Tongue (tissue), 2 donors: Measurements from ENCODE around the gene RNF144A. TPM values are rescaled to one million over a fixed set of nuclear protein-coding genes. Genes with fewer than 3 reads are reported as not detected.

Experiments used
- DNase-seq: peaks from one replicate; pipeline ENCODE4 v3.0.0-alpha.2; 2015
- total RNA-seq: library from RNA; depleted of rRNA; stranded (reverse); fragments of >200 nt; gene quantifications from one replicate; pipeline ENCODE4 v1.2.3, GENCODE V29; 2014

RNF144A gene
- total RNA-seq, 1 donor from 2014 or later, result 25.5 TPM

DNA sequence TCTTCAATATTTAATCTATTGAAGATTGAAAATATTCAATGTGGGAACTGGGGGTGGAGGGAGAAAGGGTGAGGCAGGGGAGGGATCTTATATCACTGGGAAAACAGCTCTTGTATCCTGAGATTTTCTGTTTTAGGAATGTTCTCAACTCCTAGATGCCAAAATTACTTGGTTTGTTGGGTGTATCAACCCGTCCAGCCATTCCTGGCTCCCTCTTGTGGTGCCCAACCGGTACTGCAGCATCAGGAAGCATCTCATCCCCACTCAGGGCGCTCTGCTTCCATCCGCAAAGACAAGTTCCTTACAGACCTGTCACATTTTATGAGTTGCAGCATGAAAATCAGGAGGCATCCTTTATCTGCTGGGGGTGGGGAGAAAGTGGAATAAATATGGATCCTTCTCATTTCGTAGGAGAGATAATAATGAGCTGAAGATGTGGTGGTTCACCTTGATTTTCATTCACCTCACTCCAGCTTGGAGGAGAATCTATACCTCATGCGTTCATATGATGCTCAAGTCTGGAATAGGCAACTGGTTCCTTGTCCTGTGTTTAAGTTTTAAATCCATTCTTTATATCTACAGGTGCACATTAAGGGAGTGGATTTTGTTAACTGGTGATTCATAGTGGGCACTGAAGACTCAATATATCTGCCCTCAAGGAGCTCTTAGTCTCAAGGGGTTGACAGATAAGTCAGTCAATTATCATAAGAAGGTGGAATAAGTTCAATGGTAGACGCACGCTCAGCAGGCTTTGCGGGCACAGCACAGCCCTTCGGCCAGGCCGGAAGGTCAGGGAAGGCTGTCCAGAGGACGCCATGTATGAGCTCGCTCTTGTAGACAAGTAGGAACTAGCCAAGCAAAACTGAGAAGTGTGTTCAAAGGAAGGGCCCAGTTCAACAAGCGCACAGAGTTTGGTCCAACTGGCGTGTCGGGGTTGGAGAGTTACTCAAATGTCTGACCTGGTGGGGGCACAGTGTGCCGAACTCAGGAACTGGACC is 127.3 kb downstream of the RNF144A start:
- DNase-seq, result peak; percentile 79

DNA sequence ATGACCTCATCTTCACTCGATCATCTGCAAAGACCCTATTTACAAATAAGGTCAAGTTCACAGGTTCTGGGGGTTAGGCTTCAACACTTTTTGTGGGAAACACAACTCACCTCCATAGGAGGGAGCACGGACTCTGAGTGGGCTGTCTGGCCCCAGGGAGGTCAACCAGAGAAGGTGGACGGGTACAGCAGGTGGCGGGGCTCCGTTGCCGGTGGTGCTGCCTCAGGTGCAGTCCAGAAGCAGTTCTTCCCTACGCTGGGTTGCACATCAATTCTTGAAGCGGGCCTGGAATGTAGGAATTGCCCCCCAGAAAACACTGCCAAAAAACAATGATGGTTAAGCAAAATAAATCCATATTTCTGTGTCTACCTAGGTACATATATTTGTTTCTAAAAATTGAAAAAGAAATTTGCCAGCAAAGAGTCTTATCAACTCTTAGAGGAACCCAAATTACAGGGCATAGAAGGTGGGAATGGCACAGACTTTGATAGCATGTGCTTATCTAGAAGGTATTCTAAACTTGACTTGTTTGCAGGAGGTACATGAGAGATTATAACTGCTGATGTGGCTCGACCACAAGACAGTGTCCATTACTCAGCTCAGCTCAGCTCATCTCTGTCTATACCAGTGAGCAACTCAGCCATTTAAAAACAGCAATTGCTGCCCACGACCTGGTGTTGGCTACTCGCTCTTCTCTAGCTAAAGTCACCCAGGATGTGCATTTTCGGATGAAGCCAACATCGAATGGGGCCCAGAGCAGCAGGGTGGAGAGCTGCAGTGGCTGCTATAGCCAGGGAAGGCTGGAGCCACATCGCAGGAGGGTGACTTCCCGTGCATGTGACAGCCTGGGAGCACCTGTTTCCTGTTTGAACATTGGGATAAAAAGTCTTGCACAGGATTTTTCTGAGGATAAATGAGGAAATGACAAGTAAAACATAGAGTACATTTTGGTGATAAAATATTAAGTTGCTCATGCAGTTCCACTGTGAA is 128.7 kb downstream of the RNF144A start:
- DNase-seq, result no peak

DNA sequence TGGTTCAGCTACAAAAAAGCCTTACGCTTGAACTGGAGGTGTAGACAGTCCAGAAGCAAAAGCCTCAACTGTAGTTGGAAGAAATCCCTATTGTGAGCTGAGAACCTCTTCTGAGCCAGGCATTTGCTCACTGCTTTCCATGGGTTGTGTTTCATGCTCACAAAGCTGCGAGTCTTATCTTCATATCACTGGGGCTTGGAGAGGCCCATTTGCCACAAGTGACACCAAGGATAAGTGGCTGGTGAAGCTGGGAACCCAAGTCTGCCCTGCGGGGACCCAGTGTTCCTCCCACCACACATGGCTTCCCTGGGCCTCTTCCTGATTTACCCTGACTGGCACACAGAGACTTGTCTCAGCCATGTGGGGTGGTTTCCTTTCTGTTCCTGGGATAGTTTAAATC is 130.4 kb downstream of the RNF144A start:
- DNase-seq, result no peak

DNA sequence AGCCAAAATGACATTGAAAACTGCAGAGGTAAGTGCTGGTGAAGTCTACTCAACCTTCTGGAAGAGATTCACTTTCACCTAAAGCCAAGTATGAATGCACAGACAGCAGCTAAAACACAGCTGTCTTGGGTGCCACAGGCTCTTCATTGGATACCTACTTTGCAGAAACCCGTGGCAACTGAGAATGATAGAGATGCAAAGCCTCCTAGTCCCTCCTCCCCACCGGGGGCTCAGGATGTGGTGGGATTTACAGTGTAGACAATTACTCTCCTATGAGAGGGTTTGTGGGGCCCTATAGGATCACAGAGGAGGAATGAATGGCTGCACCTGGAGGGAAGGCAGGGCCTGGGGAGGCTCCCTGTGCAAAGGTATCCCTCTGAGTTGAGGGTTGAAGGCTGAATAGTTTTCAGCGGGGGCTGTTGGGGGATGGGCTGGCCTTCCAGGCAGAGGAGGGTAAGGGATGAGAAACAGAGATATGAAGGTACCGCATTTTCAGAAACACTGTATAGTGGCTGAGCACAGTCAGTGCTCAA is 131.6 kb downstream of the RNF144A start:
- no peak for DNase-seq

DNA sequence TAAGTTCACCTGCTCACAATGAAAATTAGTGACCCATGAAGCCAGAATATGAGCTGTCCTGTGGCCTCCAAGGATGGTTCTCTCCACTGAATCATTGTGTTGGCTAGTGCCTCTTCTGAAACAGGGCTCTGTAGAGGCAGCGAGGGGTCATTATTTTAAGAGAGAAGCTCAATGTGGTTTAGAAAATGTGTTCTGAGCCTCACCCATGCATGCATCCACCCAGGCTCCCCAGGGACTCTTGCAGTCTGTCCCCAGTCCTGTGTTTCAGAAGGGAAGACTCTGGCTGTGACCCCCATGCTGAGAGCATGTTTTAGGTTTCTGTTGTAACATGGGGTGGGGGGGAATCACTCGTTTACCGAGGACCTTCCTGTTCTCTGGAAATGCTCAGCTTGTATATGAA is 135.2 kb downstream of the RNF144A start:
- no peak for DNase-seq

DNA sequence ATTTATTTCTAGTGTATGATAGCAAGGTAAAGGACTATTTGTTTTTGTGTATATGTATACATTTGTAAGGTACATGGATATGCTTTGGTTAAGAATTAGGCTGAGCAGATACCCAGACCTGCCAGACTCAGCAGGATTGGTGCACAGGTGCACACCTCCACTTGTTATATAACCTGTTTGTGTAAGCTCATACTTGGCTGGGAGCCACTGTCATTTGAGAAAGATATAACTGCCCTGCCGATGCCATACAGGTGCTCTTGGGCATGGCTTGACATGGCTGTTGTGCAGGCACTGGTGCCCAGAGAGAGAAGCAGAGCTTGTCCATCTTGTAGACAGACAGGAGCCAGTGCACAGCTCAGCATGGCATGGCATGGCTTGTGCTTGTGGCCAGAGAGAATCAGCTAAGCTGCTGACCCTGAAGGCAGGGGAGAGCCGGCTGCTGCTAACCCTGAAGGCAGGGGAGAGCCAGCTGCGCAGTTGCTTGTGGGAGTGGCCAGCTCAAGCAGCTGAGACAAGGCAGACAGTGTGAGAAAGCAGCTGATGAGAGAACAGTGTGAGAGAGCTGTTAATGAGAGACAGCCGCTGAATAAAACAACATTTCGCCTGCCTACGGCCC is 136.5 kb downstream of the RNF144A start:
- DNase-seq, result peak; percentile 85

DNA sequence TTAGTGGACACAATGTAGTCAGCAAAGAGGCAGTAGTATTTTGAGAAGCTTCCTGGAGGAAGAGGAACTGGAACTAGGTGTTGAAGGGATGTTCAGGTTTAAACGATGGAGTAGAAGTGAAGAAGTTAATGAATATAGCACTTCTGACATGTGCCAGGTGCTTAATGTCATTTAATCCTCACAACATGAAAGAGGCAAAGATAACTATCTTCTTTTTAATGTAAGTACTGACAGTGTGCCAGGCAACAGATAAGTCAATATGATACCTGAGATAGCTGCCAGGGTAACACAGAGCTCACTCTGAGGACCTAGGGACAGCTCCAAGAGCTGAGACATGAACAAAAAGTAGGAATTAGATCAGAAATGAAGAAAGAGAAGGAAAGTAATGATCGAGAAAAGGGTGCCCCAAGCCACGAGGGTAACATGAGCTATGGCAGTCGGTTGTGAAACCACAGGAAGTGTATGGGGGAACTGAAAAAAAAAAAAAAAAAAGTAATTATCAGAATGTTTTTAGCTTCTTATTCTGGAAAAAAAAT is 140.7 kb downstream of the RNF144A start:
- DNase-seq, result no peak

DNA sequence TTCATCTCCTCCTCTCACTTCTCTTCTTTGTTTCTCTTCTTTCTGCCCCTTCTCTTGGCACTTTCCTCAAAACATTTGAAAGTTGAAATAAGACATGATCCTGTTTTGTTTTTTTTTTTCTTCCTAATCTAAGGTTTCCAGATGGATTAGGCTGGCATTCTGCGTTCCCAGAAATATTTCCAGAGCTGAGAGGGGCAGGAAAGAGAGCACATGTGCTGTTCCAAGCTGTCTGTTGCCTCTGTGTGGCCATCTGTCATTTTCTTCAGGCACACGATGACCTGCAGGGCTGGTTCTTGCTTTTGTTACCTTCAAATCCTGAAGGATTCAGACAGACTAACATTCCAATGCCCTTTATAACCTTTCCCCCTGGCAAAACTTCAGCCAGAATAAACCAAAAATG is 142.9 kb downstream of the RNF144A start:
- no peak for DNase-seq

DNA sequence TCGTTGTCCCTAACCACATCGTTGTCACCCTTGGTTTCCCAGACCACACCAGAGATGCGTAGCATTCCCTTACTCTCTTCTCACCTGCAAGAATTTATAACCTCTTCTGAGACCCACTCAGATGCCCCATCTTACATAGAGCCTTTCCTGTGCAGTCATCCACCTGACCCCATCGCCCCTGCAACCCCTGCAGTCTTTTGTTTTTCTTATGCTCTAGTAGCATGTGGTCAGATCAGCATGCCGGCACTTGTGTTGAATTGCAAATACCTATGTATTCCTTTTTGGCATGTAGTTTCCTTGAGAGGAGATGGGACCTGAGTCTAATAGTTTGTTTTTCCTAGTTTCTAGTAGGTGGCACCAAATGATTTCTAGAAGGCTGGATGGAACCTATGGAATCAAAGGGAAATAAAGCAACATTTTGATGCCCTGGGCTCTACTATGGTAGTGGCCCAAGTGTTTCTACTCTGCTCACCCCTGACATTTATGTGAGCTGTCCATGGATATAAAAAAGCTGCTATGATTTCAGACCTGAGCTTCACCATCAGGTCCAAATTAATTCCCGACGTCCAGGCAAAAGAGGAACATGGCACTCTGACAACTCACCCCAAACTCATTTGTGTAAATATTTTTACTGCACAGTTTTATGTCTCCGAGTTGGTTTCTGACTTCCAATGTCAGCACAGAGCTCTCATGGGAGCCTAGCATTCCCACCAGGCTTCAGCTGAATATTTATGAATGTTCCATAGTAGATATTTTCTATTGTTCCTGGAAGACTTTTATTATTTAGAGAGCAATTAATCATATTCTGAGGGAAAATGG is 143.6 kb downstream of the RNF144A start:
- no peak for DNase-seq

DNA sequence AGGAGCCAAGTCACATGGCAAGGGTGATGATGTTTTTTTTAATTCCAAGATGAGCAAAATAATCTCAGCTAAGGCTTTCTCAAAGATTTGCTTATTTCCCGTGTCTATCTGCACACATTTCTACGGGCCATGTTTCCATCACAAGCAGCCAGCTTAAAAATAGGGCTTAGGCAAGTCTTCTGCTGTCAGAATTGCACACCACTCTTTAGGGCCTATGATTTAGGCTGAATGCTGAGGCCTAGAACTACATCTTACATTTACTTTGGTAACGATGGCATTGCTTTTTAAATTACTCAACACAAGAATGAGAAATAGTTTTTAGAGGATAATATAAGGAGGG is 144.2 kb downstream of the RNF144A start:
- DNase-seq, result no peak

DNA sequence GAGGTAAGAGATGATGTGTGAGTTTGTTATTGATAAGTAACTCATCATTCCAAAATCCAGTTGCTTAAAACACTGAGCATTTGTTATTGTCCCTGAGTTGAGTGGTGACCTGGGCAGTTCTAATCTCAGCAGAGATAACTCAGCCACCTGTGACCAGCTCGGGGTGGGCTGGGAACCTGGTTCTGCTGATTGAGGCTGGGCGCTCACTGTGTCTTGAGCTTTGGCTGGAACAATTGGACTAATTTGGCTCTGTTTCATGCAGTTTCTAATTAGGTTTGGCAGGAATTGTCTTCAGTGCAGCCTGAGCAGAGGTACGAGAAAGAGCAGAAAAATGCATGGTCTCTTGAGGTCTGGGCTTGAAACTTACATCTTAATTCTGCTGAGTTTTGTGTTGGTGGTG is 144.7 kb downstream of the RNF144A start:
- DNase-seq, result no peak

DNA sequence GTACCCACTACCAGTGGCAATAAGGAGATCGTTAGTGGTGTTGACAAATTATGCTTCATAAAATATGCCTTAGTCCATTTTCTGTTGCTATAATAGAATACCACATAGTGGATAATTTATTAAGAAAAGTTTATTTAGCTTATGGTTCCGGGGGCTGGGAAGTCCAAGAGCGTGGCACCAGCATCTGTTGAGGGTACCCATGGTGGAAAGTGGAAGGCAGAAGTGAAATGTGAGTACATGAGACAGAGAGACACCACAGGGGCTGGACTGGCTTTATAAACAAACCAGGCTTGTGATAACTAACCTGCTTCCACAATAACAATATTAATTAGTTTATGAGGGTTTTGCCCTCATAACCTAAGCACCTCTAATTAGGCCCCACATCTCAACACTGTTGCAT is 146.6 kb downstream of the RNF144A start:
- DNase-seq, result no peak

DNA sequence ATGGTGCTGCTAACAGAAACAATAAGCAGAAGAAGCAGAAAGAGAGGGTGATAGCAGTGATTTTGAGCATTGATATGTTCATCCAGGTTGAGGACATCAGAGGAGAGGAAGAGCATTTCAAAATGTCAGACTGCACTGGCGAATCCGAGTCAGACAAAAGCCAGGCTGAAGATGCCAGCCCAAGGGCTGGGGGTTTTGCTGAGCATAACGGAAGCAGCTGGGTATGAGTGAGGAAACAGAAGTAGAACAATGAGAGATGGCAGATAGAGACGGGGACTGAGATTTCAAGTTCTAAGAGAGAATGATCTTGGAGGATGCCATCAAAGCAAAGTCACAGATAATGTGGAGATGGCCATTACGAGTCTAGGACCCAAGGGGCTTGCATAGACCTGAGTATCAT is 151.2 kb downstream of the RNF144A start:
- DNase-seq, result no peak

DNA sequence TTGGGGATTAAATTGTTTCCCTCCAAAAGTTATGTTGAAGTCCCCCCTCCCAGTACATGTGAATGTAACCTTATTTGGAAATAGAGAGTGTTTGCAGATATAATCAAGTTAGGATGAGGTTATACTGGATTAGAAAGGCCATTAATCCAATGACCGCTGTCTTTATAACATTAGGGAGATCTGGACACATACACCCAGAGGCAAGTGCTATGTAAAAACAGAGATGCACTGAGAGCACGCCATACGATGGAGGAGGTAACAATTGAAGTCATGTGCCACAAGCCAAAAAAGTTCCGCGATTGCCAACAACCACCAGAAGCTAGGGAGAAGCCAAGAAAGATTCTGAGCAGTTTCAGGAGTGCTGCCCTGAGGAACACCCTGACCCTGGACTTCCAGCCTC is 153.3 kb downstream of the RNF144A start:
- no peak for DNase-seq

DNA sequence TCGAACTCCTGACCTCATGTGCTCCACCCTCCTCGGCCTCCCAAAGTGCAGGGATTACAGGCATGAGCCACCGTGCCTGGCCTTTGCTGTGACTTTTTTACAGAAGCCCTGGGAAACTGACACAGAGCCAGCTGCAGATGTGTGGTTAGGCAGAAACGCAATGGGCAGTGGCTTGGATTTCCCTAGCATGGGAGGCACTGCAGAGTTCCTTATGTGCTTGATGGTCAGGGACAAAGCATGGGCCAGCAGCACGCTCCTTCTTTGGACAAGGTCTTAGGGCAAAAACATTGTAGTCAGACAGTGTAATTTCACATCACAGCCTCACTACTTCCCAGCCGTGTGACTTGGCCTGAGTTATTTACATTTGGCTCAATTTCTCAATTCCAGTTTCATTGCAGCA is 153.9 kb downstream of the RNF144A start:
- no peak for DNase-seq

DNA sequence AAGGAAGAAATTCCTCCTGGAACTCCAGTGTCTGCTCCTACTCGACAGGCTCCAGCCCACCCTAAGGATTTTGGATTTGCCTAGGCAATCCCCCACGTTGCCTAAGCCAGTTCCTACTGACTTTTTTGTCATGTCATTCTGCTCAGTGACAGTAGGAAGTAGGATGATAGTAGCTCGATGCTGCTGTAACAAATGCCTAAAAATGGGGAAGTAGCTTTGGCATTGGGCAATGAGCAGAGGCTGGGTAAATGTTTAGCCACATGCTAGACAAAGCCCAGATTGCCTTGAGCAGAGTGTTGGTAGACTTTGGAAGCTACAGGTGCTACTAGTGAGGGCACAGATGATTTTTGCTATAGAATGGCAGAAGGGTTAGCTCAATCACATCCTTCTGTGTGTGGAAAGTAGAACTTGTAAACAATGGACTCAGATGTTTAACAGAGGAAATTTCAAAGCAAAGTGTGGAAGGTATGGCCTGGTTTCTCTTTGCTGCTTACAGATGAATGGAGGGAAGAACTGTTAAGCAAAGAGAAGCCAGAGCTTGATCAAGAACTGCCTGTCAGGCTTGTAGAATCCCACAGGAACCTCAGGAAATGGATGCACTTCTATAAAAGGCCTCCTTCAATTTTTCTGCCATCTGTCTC is 154.8 kb downstream of the RNF144A start:
- DNase-seq, result no peak

DNA sequence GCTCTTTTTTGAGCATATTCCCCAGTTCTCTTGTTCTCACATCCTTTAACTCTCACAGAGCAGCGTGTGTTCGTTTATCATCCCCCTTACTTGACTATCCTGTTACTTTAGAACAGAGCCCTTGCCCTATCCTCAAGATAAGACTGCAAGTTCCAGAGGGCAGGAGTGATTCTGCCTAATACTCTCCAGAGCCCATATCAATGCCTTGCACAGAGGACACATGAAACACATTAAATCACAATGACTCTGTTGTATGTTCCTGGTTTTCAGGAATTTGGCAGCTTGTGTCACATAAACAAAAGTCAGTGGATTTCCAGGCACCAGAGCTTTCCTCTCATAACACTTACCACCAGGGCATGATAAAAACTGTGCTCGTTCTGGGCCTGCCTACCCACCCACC is 156.7 kb downstream of the RNF144A start:
- no peak for DNase-seq

DNA sequence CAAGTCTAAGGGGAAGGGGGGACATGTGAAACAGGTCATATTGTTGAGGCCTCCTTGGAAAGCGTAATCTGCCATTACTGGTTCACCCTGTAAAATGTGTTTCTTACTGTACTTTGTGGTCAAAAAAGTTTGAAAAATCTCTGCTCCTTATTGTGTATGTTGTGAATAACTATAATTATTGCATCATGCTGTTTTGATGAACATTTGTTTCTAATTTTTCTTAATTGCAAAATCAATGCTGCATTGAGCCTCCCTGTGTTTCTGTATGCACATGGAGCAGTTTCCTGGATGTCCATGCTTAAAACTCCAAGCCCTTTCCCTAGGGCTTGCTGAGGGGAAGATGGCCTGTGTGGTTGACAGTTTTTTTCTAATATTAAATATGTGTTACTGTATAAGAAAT is 158.6 kb downstream of the RNF144A start:
- DNase-seq, result no peak

DNA sequence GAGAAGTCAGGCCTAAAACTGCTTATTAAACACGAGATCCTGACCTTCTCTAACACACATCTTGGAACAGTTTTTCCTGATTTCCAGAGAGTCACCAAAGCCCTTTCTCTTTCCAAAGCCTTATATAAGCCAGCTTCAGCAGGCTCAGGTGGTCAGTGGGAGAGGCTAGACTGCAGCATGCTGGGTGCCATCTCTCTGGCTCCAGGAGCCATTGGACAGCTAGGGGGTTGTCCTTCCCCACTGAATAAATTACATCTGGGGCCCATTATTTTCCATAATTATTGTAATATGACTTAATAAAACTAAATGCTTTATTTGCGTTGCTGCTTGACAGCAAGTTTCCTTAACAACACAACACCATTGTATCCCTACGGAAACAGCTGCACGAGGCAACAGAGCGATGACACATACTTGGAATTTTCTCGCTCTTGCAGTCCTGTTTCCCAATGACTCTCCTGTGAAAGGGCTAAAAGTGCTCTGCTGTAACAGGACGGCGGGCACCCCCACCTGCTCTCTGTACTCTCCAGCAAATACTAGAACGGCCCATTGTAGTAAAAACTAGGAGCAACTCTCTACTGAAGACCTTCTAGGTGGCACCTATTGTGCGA is 160.6 kb downstream of the RNF144A start:
- DNase-seq, result peak; percentile 58
